Trophoblast cell (in vitro differentiated cells and primary cell): Measurements from ENCODE around the gene RNF38.
A peak's percentile ranks its signal among the peaks of the same experiment; 100 is the strongest.
"Not testable (repeated sequence)": the region's sequence is repeated elsewhere in the genome, so short reads cannot be mapped to it uniquely, and the experiment has no call there.

ENCODE experiments used
- DNase-seq, 2 donors: peaks; one replicate each; pipeline ENCODE4 v3.0.0-alpha.2; 2016
- H2AFZ ChIP-seq: 2 replicates; pipeline ENCODE4 v1.6.1; 2013; ENCODE audit warnings: low read length, moderate library complexity, mild to moderate bottlenecking; ENCODE audit not compliant: insufficient read depth, poor library complexity
- H2AK5ac ChIP-seq: 2 replicates; pipeline ENCODE4 v1.6.1; 2013; ENCODE audit warnings: mild to moderate bottlenecking, low read length
- H2BK120ac ChIP-seq: 2 replicates; pipeline ENCODE4 v1.6.1; 2013; ENCODE audit warnings: low read length, mild to moderate bottlenecking, moderate library complexity; ENCODE audit not compliant: insufficient read depth, poor library complexity
- H2BK12ac ChIP-seq: 2 replicates; pipeline ENCODE4 v1.6.1; 2013; ENCODE audit warnings: mild to moderate bottlenecking, low read length, moderate library complexity
- H2BK5ac ChIP-seq: 2 replicates; pipeline ENCODE4 v1.6.1; 2013; ENCODE audit warnings: low read length, low read depth, moderate library complexity, mild to moderate bottlenecking; ENCODE audit not compliant: poor library complexity
- H3K14ac ChIP-seq: 2 replicates; pipeline ENCODE4 v1.6.1; 2013; ENCODE audit warnings: mild to moderate bottlenecking, low read length
- H3K18ac ChIP-seq: 2 replicates; pipeline ENCODE4 v1.6.1; 2013; ENCODE audit warnings: mild to moderate bottlenecking, low read length
- H3K23ac ChIP-seq: 2 replicates; pipeline ENCODE4 v1.6.1; 2013; ENCODE audit warnings: low read length
- H3K27ac ChIP-seq: 2 replicates; pipeline ENCODE4 v1.5.1; 2013; ENCODE audit warnings: low read depth, mild to moderate bottlenecking, inconsistent platforms, low read length, moderate library complexity
- H3K27me3 ChIP-seq: 2 replicates; pipeline ENCODE4 v1.6.1; 2013; ENCODE audit warnings: inconsistent platforms, mild to moderate bottlenecking, low read length, moderate library complexity; ENCODE audit not compliant: insufficient read depth
- H3K36me3 ChIP-seq, 2 experiments: 1 replicate in 1 of 2; 2 replicates in 1 of 2; pipeline ENCODE4 v1.6.1; 2013; ENCODE audit warnings: low read length in 2 of 2, mild to moderate bottlenecking in 2 of 2, moderate library complexity in 1 of 2; ENCODE audit not compliant: insufficient read depth in 2 of 2, control insufficient read depth in 1 of 2
- H3K4ac ChIP-seq: 2 replicates; pipeline ENCODE4 v1.6.1; 2013; ENCODE audit warnings: low read depth, mild to moderate bottlenecking, low read length, moderate library complexity
- H3K4me1 ChIP-seq, 2 experiments: 1 replicate in 1 of 2; 2 replicates in 1 of 2; pipeline ENCODE4 v1.6.1; 2013; ENCODE audit warnings: low read length in 2 of 2, mild to moderate bottlenecking in 2 of 2, moderate library complexity in 1 of 2; ENCODE audit not compliant: insufficient read depth in 2 of 2, control insufficient read depth in 1 of 2
- H3K4me2 ChIP-seq: 2 replicates; pipeline ENCODE4 v1.6.1; 2013; ENCODE audit warnings: inconsistent platforms, mild to moderate bottlenecking, low read length, moderate library complexity
- H3K4me3 ChIP-seq: 2 replicates; pipeline ENCODE4 v1.5.1; 2013; ENCODE audit warnings: mild to moderate bottlenecking, low read depth, low read length, inconsistent platforms
- H3K79me1 ChIP-seq: one replicate; pipeline ENCODE4 v1.6.1; 2013; ENCODE audit warnings: low read length
- H3K79me2 ChIP-seq: 2 replicates; pipeline ENCODE4 v1.6.1; 2013; ENCODE audit warnings: low read length, mild to moderate bottlenecking; ENCODE audit not compliant: control insufficient read depth, insufficient read depth, poor library complexity
- H3K9ac ChIP-seq: 2 replicates; pipeline ENCODE4 v1.6.1; 2013; ENCODE audit warnings: mild to moderate bottlenecking, low read length
- H3K9me3 ChIP-seq: 2 replicates; pipeline ENCODE4 v1.6.1; 2013; ENCODE audit warnings: low read depth, mild to moderate bottlenecking, control low read depth, inconsistent platforms, low read length; ENCODE audit not compliant: insufficient read depth
- H4K12ac ChIP-seq: 2 replicates; pipeline ENCODE4 v1.6.1; 2013; ENCODE audit warnings: low read depth, mild to moderate bottlenecking, low read length, moderate library complexity
- H4K8ac ChIP-seq: 2 replicates; pipeline ENCODE4 v1.6.1; 2013; ENCODE audit warnings: low read depth, mild to moderate bottlenecking, low read length, moderate library complexity
- H4K91ac ChIP-seq: one replicate; pipeline ENCODE4 v1.6.1; 2013; ENCODE audit warnings: low read depth, mild to moderate bottlenecking, low read length, moderate library complexity
- WGBS: extraction: QIAGEN DNeasy Blood & Tissue Kit; methylation state at CpG from one replicate; pipeline ENCODE4 v1.1.7; 2013; ENCODE audit warnings: missing lambda C conversion rate; ENCODE audit not compliant: insufficient read length, insufficient coverage; ENCODE audit errors: extremely low coverage; 5-methylcytosine and 5-hydroxymethylcytosine counted together

RNF38 gene

DNA sequence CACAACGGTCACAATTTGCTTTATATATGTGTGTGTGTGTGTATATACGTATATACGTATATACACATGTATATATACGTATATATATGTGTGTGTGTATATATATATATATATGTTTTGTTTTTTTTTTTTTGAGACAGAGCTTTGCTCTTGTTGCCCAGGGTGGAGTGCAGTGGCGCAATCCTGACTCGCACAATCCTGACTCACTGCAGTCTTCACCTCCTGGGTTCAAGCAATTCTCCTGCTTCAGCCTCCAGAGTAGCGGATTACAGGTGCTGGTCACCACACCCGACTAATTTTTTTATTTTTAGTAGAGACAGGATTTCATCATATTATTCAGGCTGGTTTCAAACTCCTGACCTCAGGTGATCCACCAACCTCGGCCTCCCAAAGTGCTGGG lies 3.1 kb downstream of the RNF38 start:
- H2AK5ac ChIP-seq, result no peak overlapping the region
- H3K27ac ChIP-seq, result no peak overlapping the region
- peaks cover 3 to 6% of the 10 kb centered on the region in 2 experiments for H3K36me3 ChIP-seq
- H4K91ac ChIP-seq, result no peak overlapping the region
- H3K23ac ChIP-seq, result no peak overlapping the region
- H3K4ac ChIP-seq, result peak overlapping the region; percentile 96
- peaks cover 9% of the 10 kb centered on the region for H3K79me1 ChIP-seq
- H2AFZ ChIP-seq, result no peak overlapping the region
- peaks cover 19% of the 10 kb centered on the region for H3K79me2 ChIP-seq
- no peaks in the 10 kb centered on the region for H3K27me3 ChIP-seq
- H4K12ac ChIP-seq, result no peak overlapping the region
- peak; percentile 17 to 44 for DNase-seq
- no peak overlapping the region for H2BK5ac ChIP-seq
- H3K9me3 ChIP-seq, result no peaks in the 10 kb centered on the region
- H4K8ac ChIP-seq, result no peak overlapping the region
- no peak overlapping the region for H3K4me2 ChIP-seq
- no CpG with 5 or more reads among the region's 9 CpGs for WGBS
- no peak overlapping the region for H3K18ac ChIP-seq
- H3K14ac ChIP-seq, result no peak overlapping the region
- no peak overlapping the region for H2BK12ac ChIP-seq
- no peak overlapping the region for H3K4me3 ChIP-seq
- no peak overlapping the region for H2BK120ac ChIP-seq
- H3K9ac ChIP-seq, result no peak overlapping the region
- H3K4me1 ChIP-seq, result no peaks in the 10 kb centered on the region

DNA sequence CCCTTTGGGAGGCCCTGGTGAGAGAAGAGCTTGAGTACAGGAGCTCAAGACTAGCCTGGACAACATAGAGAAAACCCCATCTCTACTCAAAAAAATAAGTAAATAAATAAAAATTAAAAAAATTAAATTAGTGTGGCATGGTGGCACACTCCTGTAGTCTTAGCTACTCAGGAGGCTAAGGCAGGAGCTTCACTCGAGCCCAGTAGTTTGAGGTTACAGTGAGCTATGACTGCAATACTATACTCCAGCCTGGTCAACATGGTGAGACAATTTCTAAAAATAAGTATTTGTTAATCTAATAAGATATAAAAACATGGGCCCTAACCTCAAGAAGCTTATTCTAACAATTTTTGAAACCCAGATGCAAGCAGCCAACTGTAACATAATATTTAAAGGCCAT lies 7.6 kb downstream of the RNF38 start:
- Histone ChIP-seq H3K14ac (no peak overlapping the region), H2BK5ac (no peak overlapping the region), H3K9ac (no peak overlapping the region), H3K4me2 (no peak overlapping the region), H2BK12ac (no peak overlapping the region), H3K23ac (no peak overlapping the region), H3K36me3 (peaks cover 3 to 9% of the 10 kb centered on the region in 2 experiments), H2AK5ac (no peak overlapping the region), H3K18ac (no peak overlapping the region), H3K4ac (peak overlapping the region; percentile 46), H3K27me3 (no peaks in the 10 kb centered on the region), H3K4me1 (no peaks in the 10 kb centered on the region), H3K79me2 (peaks cover 11% of the 10 kb centered on the region), H2BK120ac (no peak overlapping the region), H4K12ac (no peak overlapping the region), H3K4me3 (no peak overlapping the region), H3K9me3 (no peaks in the 10 kb centered on the region), H3K79me1 (no peaks in the 10 kb centered on the region), H3K27ac (no peak overlapping the region), H4K8ac (no peak overlapping the region), H2AFZ (no peak overlapping the region), H4K91ac (no peak overlapping the region)
- no CpG with 5 or more reads among the region's 1 CpG for WGBS
- no peak for DNase-seq

DNA sequence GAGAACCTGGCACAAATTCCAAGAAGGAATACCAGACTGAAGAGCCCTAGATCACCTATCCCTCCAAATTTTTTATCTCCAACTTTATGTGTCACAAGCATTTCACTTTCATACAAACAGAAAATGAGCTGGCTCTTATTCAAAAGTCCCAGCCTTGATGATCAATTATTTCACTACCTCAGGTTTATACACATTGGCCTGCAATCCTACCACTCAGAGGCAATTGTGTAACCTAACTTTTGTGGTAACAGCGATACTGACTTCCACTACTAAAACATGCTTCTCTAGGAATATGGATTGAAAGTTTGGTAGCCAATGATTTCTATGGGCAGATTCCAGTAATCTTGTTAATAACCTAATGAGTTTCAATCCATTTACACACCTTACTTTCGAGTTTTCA lies 10.5 kb downstream of the RNF38 start:
- Histone ChIP-seq H2AFZ (no peak overlapping the region), H3K79me2 (peaks cover 6% of the 10 kb centered on the region), H3K9me3 (no peaks in the 10 kb centered on the region), H4K8ac (no peak overlapping the region), H4K91ac (no peak overlapping the region), H3K4me1 (peaks cover 0 to 8% of the 10 kb centered on the region in 2 experiments), H2BK5ac (no peak overlapping the region), H3K9ac (no peak overlapping the region), H3K4me3 (no peak overlapping the region), H3K79me1 (no peaks in the 10 kb centered on the region), H3K4ac (no peak overlapping the region), H3K27me3 (no peaks in the 10 kb centered on the region), H3K27ac (no peak overlapping the region), H3K23ac (no peak overlapping the region), H3K18ac (no peak overlapping the region), H3K4me2 (no peak overlapping the region), H4K12ac (no peak overlapping the region), H2AK5ac (no peak overlapping the region), H2BK12ac (no peak overlapping the region), H3K14ac (no peak overlapping the region), H2BK120ac (no peak overlapping the region), H3K36me3 (peaks cover 7 to 12% of the 10 kb centered on the region in 2 experiments)
- no peak for DNase-seq
- WGBS, result 86% methylated on average over 1 of the region's 2 CpGs

DNA sequence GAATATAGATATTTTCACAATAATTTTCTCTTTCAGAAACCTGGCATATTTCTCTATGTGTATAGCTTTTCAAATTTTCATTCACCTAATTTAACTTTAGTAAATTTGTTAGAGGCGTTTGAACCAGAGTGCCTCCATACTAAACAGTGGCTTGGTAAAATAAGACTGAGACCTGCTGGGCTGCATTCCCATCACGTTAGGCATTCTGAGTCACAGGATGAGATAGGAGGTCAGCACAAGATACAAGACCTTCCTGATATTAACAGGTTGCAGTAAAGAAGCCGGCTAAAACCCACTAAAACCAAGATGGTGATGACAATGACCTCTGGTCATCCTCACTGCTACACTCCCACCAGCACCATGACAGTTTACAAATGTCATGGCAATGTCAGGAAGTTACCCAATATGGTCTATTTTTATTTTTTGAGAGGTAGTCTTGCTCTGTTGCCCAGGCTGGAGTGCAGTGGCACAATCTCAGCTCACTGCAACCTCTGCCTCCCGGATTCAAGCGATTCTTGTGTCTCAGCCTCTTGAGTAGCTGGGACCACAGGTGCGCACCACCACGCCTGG lies 13.6 kb downstream of the RNF38 start:
- H3K4me3 ChIP-seq, H3K4me1 ChIP-seq, H3K9me3 ChIP-seq, H2AFZ ChIP-seq, H4K12ac ChIP-seq, H3K18ac ChIP-seq, H3K4me2 ChIP-seq, H2BK5ac ChIP-seq, H2BK120ac ChIP-seq, H2BK12ac ChIP-seq, H3K9ac ChIP-seq, H3K23ac ChIP-seq, H3K36me3 ChIP-seq, H3K79me1 ChIP-seq, H3K14ac ChIP-seq, H3K4ac ChIP-seq, H3K79me2 ChIP-seq, H3K27me3 ChIP-seq, H2AK5ac ChIP-seq, H4K8ac ChIP-seq: not testable (repeated sequence)
- DNase-seq, result peak; percentile 54 to 76
- no CpG with 5 or more reads among the region's 7 CpGs for WGBS
- Histone ChIP-seq H4K91ac (peak overlapping the region; percentile 47), H3K27ac (peak overlapping the region; percentile 34)
